SKM-1 (cell line): ENCODE results near the gene ZCCHC14.
"Not testable (repeated sequence)": the region's sequence is repeated elsewhere in the genome, so short reads cannot be mapped to it uniquely, and the experiment has no call there.

ENCODE experiments used
- DNase-seq: peaks from one replicate; lab custom pipeline; 2025; ENCODE audit not compliant: unreplicated experiment; lab: John Stamatoyannopoulos, UW

ZCCHC14 gene

DNA sequence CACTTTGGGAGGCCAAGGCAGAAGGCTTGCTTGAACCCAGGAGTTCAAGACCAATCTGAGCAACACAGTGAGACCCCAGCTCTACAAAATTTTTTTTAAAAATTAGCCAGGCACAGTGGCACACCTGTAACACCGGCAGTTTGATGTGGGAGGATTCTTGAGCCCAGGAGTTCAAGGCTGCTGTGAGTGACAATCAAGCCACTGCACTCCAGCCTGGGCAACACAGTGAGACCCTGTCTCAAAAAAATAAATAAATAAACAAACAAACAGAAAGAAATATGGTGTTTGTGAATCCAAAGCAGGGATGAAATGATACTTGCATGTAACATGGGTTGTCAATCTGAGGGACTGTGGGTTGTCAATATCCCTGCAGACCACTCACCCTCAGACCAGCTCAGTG is 125.9 kb downstream of the ZCCHC14 start:
- no peak for DNase-seq

- DNase-seq = no peak
Measured at GRCh38 chr16:87366288-87366687, 126.5 kb downstream of the ZCCHC14 start.

- DNase-seq = no peak
Measured at GRCh38 chr16:87365021-87365713, 127.7 kb downstream of the ZCCHC14 start.

DNA sequence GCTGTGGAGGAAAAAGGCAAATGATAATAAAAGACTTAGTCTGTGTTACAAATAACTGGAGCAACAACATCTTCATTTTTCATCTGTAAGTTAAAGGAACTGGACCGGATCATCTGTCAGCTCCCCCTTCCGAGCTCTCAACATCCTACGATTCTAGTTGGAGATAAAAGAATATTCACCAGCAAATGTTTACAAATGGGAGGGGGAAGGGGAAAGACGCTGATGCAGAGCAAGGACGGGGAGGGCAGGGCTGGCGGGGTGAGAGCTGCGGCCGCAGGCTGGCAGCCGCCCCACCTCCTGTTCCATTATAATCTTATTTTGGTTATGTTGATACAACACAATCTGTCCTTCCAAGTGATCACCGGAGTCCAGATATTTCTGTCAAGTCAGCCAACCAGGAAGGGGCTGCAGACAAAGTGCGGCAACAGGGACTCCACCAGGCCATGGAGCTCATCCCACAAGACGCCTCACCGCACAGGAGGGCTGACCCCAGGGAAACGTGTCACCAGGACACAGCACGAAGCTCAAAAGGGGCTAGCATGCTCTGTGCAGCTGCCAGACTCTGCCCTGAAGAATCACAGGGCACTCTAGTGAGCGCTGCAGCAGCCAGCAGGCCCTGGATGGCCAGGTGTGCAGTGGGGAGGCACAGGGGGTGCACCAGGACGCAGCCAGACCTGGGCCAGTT is 128.9 kb downstream of the ZCCHC14 start:
- no peak for DNase-seq

GRCh38 chr16:87362828-87363559 is 129.8 kb downstream of the ZCCHC14 start:
- not testable (repeated sequence) for DNase-seq

- no peak for DNase-seq
Measured at GRCh38 chr16:87361916-87362619, 130.8 kb downstream of the ZCCHC14 start.

DNA sequence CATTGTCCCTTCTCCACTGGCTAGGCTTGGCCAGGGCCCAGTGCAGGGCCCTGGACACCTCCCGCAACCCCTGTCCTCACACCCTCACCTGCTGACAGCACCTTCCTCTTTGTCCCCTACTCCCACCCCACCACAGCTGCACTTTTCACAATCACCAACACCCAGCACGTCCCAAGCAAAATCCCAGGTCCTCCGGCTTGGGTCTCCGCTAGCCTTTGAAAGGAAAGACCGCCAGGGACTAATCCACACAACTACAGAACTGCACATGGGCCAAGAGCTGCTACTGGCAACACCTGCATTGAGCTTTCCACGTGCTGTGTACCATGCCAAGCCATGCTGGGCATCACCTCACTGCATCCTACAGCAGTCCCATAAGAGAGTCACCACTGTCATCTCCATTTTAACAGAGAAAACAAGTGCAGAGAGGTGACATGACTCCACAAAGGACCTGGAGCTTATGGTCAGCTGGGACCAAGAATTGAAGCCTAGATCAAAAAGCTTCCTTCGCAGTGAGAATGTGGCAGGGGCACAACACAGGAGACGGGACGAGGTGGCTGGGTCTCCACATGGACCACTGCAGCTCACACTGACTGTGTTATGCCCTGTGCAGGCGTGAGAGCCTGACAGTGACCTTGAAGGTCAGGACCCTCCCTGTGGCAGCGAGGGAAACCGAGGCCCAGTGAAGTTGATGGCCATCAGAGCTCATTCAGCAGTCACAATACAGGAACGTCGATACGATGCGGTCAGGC is 131.8 kb downstream of the ZCCHC14 start:
- DNase-seq = no peak

DNA sequence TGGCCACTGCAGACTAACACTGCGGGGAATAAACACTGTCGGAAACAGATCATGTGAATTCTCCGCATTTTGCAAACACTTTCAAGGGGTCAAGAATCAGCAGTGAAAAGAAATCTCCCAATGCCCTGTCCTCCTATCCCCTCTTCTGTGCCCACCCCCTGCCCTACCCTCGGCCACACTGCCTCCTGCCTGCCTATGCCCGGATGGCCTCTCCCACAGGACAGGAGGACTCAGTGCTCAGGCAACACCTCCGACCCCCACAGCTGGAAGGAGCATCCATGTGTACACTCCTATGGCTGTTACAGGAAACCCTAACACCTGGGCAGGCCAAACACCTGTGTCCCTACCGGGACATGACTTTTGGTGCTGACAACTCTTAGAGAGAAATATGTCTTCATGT is 133.7 kb downstream of the ZCCHC14 start:
- no peak for DNase-seq

DNA sequence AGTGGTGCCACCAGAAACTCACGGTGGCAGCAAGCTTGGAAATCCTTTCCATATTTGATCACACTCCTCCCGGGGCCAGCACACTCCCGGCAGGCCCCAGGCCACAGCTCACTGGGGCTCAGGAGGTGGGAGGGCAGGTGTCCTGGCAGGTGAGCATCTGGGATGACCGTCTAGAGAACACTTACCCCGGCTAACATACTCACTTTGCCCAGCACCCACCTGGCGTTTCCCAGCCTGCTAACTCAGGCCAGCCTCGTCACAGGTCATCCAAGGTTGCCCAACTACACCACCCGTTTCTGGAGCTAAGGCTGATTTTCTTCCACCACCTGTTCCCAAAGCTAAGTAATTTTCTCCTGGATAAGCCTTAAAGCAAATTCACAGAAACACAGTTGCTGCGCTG is 134.1 kb downstream of the ZCCHC14 start:
- DNase-seq = no peak

DNA sequence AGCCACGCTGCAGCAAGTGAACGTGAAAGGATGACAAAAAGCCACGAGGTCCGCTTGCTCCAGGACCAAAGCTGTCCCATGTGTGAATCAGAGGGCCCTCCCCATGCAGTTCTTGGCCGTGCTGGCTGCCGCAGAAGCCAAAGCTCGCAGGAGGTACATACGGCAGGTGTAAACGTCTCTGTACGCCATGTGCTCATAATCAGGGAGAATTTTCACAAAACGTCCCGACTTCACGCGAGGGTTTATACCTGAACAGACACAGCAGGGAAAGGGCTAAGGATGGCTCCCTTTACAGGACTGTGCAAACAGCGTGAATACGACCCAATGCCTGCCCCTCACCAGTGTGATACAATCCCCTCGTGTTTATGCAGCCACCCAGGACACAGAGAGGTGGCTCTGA is 134.6 kb downstream of the ZCCHC14 start:
- DNase-seq = no peak

- no peak for DNase-seq
Measured at GRCh38 chr16:87356491-87356853, 136.4 kb downstream of the ZCCHC14 start.
